K562 (cell line): ENCODE measurements around the gene CELF6. TPM values are rescaled to one million over a fixed set of nuclear protein-coding genes. Genes with fewer than 3 reads are reported as not detected.

ENCODE experiments used
- ATAC-seq: fragments of 200-7000 bp; cut with Tn5 transposase; 3 replicates; pipeline ENCODE4 v1.9.1; 2020; ENCODE audit warnings: moderate library complexity
- BruUV-seq: library from RNA; stranded (reverse); fragments of 400-500 nt; replicated peaks from 2 replicates; lab custom pipeline; 2021; lab: Mats Ljungman, UMichigan
- CTCF ChIA-PET: fragments of 300-600 bp; formaldehyde crosslinking; extraction: SDS; loops from one replicate; lab custom pipeline; 2021; ENCODE audit warnings: low intra/inter-chr PET ratio; lab: Yijun Ruan, JAX
- POLR2A ChIA-PET: fragments of 300-600, 350-650 bp; sonication (Branson Sonifier 250); formaldehyde crosslinking; extraction: SDS; loops from one replicate; lab custom pipeline; 2021; ENCODE audit warnings: antibody characterized with exemption, inconsistent platforms; lab: Yijun Ruan, JAX
- DNase-seq, 4 experiments: peaks; one replicate each; pipeline versions ENCODE4 v3.0.0 to v3.0.0-alpha.2; 2011 to 2018; ENCODE audit warnings: low spot score in 3 of 4, mixed read lengths in 3 of 4; ENCODE audit errors: extremely low read depth in 1 of 4
- FAIRE-seq: peaks from 2 replicates; lab custom pipeline; 2011; peaks lifted over from hg19 to GRCh38; lab: Jason Lieb, UNC
- H2AFZ ChIP-seq: 2 replicates; pipeline ENCODE4 v1.6.0; 2011; ENCODE audit warnings: low read depth, low read length, control low read depth, inconsistent platforms
- H3K27ac ChIP-seq: fragments of 200-600 bp; 3 replicates; pipeline ENCODE4 v1.8.0; 2011; ENCODE audit warnings: low read depth, mild to moderate bottlenecking, control low read depth, inconsistent platforms, low read length, moderate library complexity, mixed read lengths; ENCODE audit errors: extremely low read depth
- H3K27me3 ChIP-seq, 2 experiments: fragments of 300-600 bp in 1 of 2; 2 replicates in 1 of 2; 3 replicates in 1 of 2; pipeline versions ENCODE4 v1.6.0 to v1.8.0; 2011; ENCODE audit warnings: inconsistent platforms in 2 of 2, low read length in 2 of 2, mild to moderate bottlenecking in 1 of 2, mixed read lengths in 1 of 2, moderate library complexity in 1 of 2; ENCODE audit not compliant: control insufficient read depth in 2 of 2, insufficient read depth in 2 of 2
- H3K36me3 ChIP-seq: fragments of 300-600 bp; 3 replicates; pipeline ENCODE4 v1.8.0; 2011; ENCODE audit warnings: mild to moderate bottlenecking, low read length, inconsistent platforms; ENCODE audit not compliant: control insufficient read depth, insufficient read depth
- H3K4me1 ChIP-seq, 2 experiments: fragments of 200-600 bp in 1 of 2; replicated peaks in 1 of 2; 2 replicates in 1 of 2; 3 replicates in 1 of 2; pipeline versions ENCODE4 v1.5.1 to v1.8.0; 2011; ENCODE audit warnings: inconsistent platforms in 2 of 2, low read length in 2 of 2, mild to moderate bottlenecking in 1 of 2, mixed read lengths in 1 of 2, moderate library complexity in 1 of 2; ENCODE audit not compliant: control insufficient read depth in 2 of 2, insufficient read depth in 2 of 2
- H3K4me2 ChIP-seq: 2 replicates; pipeline ENCODE4 v1.6.1; 2011; ENCODE audit warnings: low read length, control low read depth, inconsistent platforms, mixed read lengths; ENCODE audit not compliant: insufficient read depth
- H3K4me3 ChIP-seq: fragments of 200-600 bp; sonication (generic), shearing (Covaris generic); 2 replicates; pipeline ENCODE4 v1.5.1; 2016; ENCODE audit warnings: control low read depth, inconsistent platforms
- H3K79me2 ChIP-seq: fragments of 200-600 bp; 3 replicates; pipeline ENCODE4 v1.8.0; 2011; ENCODE audit warnings: low read length, inconsistent platforms; ENCODE audit not compliant: control insufficient read depth, insufficient read depth
- H3K9ac ChIP-seq, 2 experiments: 2 replicates each; pipeline versions ENCODE4 v1.6.0 to v1.6.1; 2011; ENCODE audit warnings: low read depth in 2 of 2, low read length in 2 of 2, control low read depth in 1 of 2, inconsistent platforms in 1 of 2, mild to moderate bottlenecking in 1 of 2, mixed read lengths in 1 of 2; ENCODE audit not compliant: insufficient read depth in 1 of 2
- H3K9me1 ChIP-seq: one replicate; pipeline ENCODE4 v1.6.0; 2011; ENCODE audit warnings: inconsistent platforms, mild to moderate bottlenecking, low read length, moderate library complexity; ENCODE audit not compliant: control insufficient read depth, insufficient read depth
- H3K9me3 ChIP-seq: replicated peaks from 2 replicates; pipeline ENCODE4 v1.5.1; 2011; ENCODE audit warnings: low read depth, low read length, inconsistent platforms; ENCODE audit not compliant: control insufficient read depth, insufficient read depth
- H4K20me1 ChIP-seq: replicated peaks from 2 replicates; pipeline ENCODE4 v1.6.1; 2011; ENCODE audit warnings: low read length, inconsistent platforms, mixed read lengths; ENCODE audit not compliant: control insufficient read depth, insufficient read depth
- ATF1 ChIP-seq, 2 experiments: fragments of 450-650 bp in 1 of 2; IDR thresholded peaks; 2 replicates each; pipeline ENCODE4 v1.6.1; 2016; ENCODE audit warnings: missing compliant biosample characterization in 1 of 2, missing genetic modification characterization in 1 of 2
- ELF2 ChIP-seq: fragments of 250-450 bp; sonication (Bioruptor Pico); IDR thresholded peaks from 2 replicates; pipeline ENCODE4 v1.5.0; 2021; ENCODE audit warnings: mild to moderate bottlenecking
- ELF4 ChIP-seq: fragments of 450-650 bp; formaldehyde crosslinking; IDR thresholded peaks from 2 replicates; pipeline ENCODE4 v1.4.0; 2022; ENCODE audit warnings: missing genetic modification characterization
- HSF4 ChIP-seq: fragments of 250-450 bp; sonication (Bioruptor Pico); IDR thresholded peaks from 2 replicates; pipeline ENCODE4 v2.1.2; 2022; ENCODE audit warnings: mild to moderate bottlenecking, moderate library complexity, borderline replicate concordance
- TCF3 ChIP-seq: sonication (generic); formaldehyde crosslinking; IDR thresholded peaks from 2 replicates; pipeline ENCODE4 v1.4.0; 2020; ENCODE audit warnings: mild to moderate bottlenecking, missing genetic modification reagents
- THRAP3 ChIP-seq: fragments of 450-650 bp; IDR thresholded peaks from 2 replicates; pipeline ENCODE4 v1.6.1; 2016; ENCODE audit warnings: mild to moderate bottlenecking, inconsistent platforms, borderline replicate concordance
- XRCC4 ChIP-seq: IDR thresholded peaks from one replicate; pipeline ENCODE4 v1.6.1; 2011; ENCODE audit not compliant: insufficient read depth, insufficient read length; ENCODE audit errors: extremely low read depth
- ZEB2 ChIP-seq: fragments of 450-650 bp; IDR thresholded peaks from 2 replicates; pipeline ENCODE4 v1.6.1; 2016
- ZNF253 ChIP-seq: fragments of 250-450 bp; sonication (Bioruptor Pico); conservative IDR thresholded peaks from 2 replicates; pipeline ENCODE4 v1.6.1; 2021; ENCODE audit warnings: mild to moderate bottlenecking
- WGBS: fragments of 100-300 bp; shearing (Covaris generic); methylation state at CpG from one replicate; pipeline ENCODE4 v1.1.6; 2016; ENCODE audit warnings: low coverage, mixed read lengths; ENCODE audit not compliant: insufficient coverage; ENCODE audit errors: missing lambda C conversion rate; 5-methylcytosine and 5-hydroxymethylcytosine counted together
- in situ Hi-C: fragments of 300-500 bp; cut with MboI; formaldehyde crosslinking; loops from 4 replicates; pipeline ENCODE4 v1.15.0; 2018; ENCODE audit warnings: inconsistent platforms, mixed read lengths
- intact Hi-C: fragments of 100-400 bp; cut with micrococcal nuclease; formaldehyde crosslinking; loops from 2 replicates; pipeline ENCODE4 v1.14.2; 2022
- polyA plus RNA-seq, 8 experiments: library from polyadenylated mRNA; depleted of rRNA in 4 of 8; stranded (reverse) in 5 of 8; unstranded in 3 of 8; fragments of >200 nt; fragmentation: Nextera tagmentation in 2 of 8; fragmentation: Illumina TruSeq in 1 of 8; extraction: Ambion mirVana in 2 of 8; extraction: Trizol in 1 of 8; gene quantifications; 2 replicates each; pipeline versions ENCODE4 v1.2.1 to v1.2.3, GENCODE V29; 2011 to 2014; ENCODE audit warnings: inconsistent platforms in 1 of 8, missing spikeins in 1 of 8
- total RNA-seq, 7 experiments: library from RNA; depleted of rRNA in 6 of 7; stranded (reverse); fragments of >200 nt in 6 of 7; fragmentation: Illumina TruSeq in 2 of 7; extraction: Trizol in 2 of 7; gene quantifications; 2 replicates each; pipeline versions ENCODE4 v1.2.1 to v1.2.3, GENCODE V29; 2011 to 2021; ENCODE audit warnings: low replicate concordance in 1 of 7
- TF ChIP-seq, protein P1 (sequence below): sonication (generic); formaldehyde crosslinking; IDR thresholded peaks from 2 replicates; pipeline ENCODE4 v1.8.0; 2023; ENCODE audit warnings: mild to moderate bottlenecking, missing genetic modification reagents
- TF ChIP-seq, protein P2 (sequence below): fragments of 200-800 bp; sonication (Bioruptor generic); IDR thresholded peaks from 2 replicates; pipeline ENCODE4 v1.6.1; 2017; ENCODE audit warnings: missing genetic modification characterization, missing compliant biosample characterization
- TF ChIP-seq, protein P3 (sequence below): fragments of 450-650 bp; IDR thresholded peaks from 2 replicates; pipeline ENCODE4 v1.6.1; 2016; ENCODE audit warnings: mild to moderate bottlenecking
- TF ChIP-seq, protein P4 (sequence below): fragments of 250-450 bp; sonication (Bioruptor Pico); IDR thresholded peaks from 2 replicates; pipeline ENCODE4 v1.4.0; 2020; ENCODE audit warnings: mild to moderate bottlenecking

Gene CELF6
- total and polyA plus RNA-seq, 9 of the 15 experiments (the other 6 are each of a cell fraction or from before 2014, with no cell fraction given), result 0.01 to 0.11 TPM; not detected in 7

DNA sequence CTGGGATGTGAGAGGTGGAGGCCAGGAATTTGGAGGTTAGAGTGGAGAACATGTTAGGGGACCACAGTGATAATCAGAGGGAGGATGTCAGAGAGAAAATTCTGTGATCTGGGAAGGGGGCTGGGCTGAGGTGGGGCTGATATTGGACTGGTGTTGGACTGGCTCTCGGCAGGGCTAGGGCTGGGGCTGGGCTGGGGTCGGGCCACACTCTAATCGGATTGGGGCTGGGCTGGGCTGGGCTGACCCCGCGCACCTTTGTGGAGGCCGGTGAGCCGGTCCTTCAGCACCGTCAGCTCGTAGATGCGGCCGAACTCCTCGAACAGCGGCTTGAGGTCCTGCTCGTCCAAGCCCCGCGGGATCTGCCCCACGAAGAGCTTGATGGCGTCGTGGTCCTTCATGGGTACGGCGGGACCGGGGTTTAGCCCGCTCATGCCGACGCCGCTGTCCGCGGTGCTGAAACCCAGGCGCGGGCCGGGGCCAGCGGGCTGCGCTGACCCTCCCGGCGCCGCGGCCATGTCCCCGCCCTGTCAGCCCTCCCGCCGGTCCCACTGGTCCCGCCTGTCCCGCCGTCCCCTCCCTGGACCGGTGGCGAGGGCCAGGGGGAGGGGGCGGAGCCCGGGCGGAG, 485 bp downstream of the CELF6 start:
- H3K4me2 ChIP-seq, result no peak overlapping the region
- H3K9me3 ChIP-seq, result no peaks in the 10 kb centered on the region
- ATAC-seq, result peak; percentile 97
- H4K20me1 ChIP-seq, result peaks cover 3% of the 10 kb centered on the region
- no peak overlapping the region for H3K9ac ChIP-seq
- CTCF ChIA-PET, result no interaction called here
- peak in 2 of 4 experiments; percentile 83 to 91 for DNase-seq
- no peaks in the 10 kb centered on the region for H3K27me3 ChIP-seq
- H3K36me3 ChIP-seq, result no peaks in the 10 kb centered on the region
- H3K4me3 ChIP-seq, result peak overlapping the region; percentile 45
- no TSS peak for BruUV-seq
- 3% methylated on average over 16 of the region's 48 CpGs for WGBS
- no peak overlapping the region for H2AFZ ChIP-seq
- no peak overlapping the region for H3K27ac ChIP-seq
- intact Hi-C loops, result loop anchor here (10.0 kb wide), 1 partner anchor 265 kb away; no protein-coding TSS in a partner anchor
- FAIRE-seq, result no peak
- H3K9me1 ChIP-seq, result no peaks in the 10 kb centered on the region
- POLR2A ChIA-PET, result interaction anchor here (0.6 kb wide), 1 partner anchor 56 kb away, joined by 4 read pairs; no protein-coding TSS in a partner anchor
- in situ Hi-C loops, result loop anchor here (25.0 kb wide), 3 partner anchors 768 to 1768 kb away; partner anchors contain the start of gene GOLGA6A
- no peaks in the 10 kb centered on the region for H3K79me2 ChIP-seq
- H3K4me1 ChIP-seq, result peaks cover 0 to 11% of the 10 kb centered on the region in 2 experiments; a peak in 3 of 5 replicates
- no peak for TF ChIP-seq ELF4 (CRISPR knock-in tag)
- no peak for TF ChIP-seq ZNF253 (CRISPR knock-in tag)
- TF ChIP-seq ATF1 (CRISPR knock-in tag; IDR thresholded peaks at IDR 0.05), result no peak
- no peak for TF ChIP-seq ATF1 (tag; IDR thresholded peaks at IDR 0.05)
- no peak for TF ChIP-seq THRAP3
- TF ChIP-seq, protein P1, sequence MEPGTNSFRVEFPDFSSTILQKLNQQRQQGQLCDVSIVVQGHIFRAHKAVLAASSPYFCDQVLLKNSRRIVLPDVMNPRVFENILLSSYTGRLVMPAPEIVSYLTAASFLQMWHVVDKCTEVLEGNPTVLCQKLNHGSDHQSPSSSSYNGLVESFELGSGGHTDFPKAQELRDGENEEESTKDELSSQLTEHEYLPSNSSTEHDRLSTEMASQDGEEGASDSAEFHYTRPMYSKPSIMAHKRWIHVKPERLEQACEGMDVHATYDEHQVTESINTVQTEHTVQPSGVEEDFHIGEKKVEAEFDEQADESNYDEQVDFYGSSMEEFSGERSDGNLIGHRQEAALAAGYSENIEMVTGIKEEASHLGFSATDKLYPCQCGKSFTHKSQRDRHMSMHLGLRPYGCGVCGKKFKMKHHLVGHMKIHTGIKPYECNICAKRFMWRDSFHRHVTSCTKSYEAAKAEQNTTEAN, result no peak
- TF ChIP-seq ZEB2, result no peak
- peak; percentile 36; the same call in 1 of the 2 replicates for TF ChIP-seq TCF3 (CRISPR knock-in tag)
- TF ChIP-seq, protein P2, sequence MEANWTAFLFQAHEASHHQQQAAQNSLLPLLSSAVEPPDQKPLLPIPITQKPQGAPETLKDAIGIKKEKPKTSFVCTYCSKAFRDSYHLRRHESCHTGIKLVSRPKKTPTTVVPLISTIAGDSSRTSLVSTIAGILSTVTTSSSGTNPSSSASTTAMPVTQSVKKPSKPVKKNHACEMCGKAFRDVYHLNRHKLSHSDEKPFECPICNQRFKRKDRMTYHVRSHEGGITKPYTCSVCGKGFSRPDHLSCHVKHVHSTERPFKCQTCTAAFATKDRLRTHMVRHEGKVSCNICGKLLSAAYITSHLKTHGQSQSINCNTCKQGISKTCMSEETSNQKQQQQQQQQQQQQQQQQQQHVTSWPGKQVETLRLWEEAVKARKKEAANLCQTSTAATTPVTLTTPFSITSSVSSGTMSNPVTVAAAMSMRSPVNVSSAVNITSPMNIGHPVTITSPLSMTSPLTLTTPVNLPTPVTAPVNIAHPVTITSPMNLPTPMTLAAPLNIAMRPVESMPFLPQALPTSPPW (CRISPR knock-in tag), result no peak
- TF ChIP-seq, protein P3, sequence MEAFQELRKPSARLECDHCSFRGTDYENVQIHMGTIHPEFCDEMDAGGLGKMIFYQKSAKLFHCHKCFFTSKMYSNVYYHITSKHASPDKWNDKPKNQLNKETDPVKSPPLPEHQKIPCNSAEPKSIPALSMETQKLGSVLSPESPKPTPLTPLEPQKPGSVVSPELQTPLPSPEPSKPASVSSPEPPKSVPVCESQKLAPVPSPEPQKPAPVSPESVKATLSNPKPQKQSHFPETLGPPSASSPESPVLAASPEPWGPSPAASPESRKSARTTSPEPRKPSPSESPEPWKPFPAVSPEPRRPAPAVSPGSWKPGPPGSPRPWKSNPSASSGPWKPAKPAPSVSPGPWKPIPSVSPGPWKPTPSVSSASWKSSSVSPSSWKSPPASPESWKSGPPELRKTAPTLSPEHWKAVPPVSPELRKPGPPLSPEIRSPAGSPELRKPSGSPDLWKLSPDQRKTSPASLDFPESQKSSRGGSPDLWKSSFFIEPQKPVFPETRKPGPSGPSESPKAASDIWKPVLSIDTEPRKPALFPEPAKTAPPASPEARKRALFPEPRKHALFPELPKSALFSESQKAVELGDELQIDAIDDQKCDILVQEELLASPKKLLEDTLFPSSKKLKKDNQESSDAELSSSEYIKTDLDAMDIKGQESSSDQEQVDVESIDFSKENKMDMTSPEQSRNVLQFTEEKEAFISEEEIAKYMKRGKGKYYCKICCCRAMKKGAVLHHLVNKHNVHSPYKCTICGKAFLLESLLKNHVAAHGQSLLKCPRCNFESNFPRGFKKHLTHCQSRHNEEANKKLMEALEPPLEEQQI, result 0 out of 2 replicates have a peak, but pooled peaks have one; percentile 35
- TF ChIP-seq, protein P4, sequence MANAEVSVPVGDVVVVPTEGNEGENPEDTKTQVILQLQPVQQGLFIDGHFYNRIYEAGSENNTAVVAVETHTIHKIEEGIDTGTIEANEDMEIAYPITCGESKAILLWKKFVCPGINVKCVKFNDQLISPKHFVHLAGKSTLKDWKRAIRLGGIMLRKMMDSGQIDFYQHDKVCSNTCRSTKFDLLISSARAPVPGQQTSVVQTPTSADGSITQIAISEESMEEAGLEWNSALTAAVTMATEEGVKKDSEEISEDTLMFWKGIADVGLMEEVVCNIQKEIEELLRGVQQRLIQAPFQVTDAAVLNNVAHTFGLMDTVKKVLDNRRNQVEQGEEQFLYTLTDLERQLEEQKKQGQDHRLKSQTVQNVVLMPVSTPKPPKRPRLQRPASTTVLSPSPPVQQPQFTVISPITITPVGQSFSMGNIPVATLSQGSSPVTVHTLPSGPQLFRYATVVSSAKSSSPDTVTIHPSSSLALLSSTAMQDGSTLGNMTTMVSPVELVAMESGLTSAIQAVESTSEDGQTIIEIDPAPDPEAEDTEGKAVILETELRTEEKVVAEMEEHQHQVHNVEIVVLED (CRISPR knock-in tag), result no peak
- TF ChIP-seq ELF2 (CRISPR knock-in tag), result no peak
- no peak for TF ChIP-seq XRCC4
- TF ChIP-seq HSF4 (CRISPR knock-in tag), result no peak
